Gastrocnemius medialis (tissue), 4 donors: ENCODE results near the gene CCR3. TPM values are rescaled to one million over a fixed set of nuclear protein-coding genes. Genes with fewer than 3 reads are reported as not detected.

Experiments used
- ATAC-seq, 2 donors: fragments of 150-250 bp; one replicate each; pipeline ENCODE4 v1.9.1; 2016
- DNase-seq, 2 donors: peaks; one replicate each; pipeline ENCODE4 v3.0.0-alpha.2; 2019
- H3K27ac ChIP-seq, 4 donors: fragments of 200-600 bp; sonication (generic); 1 replicate in 1 of 4; 2 replicates in 3 of 4; pipeline ENCODE4 v1.5.1; 2016 to 2018; ENCODE audit warnings: mild to moderate bottlenecking in 2 of 4, moderate library complexity in 1 of 4
- H3K27me3 ChIP-seq, 3 donors: fragments of 200-600 bp; sonication (generic) in 2 of 3; 1 replicate in 1 of 3; 2 replicates in 2 of 3; pipeline versions ENCODE4 v1.5.1 to v1.6.0; 2016 to 2019; ENCODE audit warnings: mild to moderate bottlenecking in 1 of 3, moderate library complexity in 1 of 3
- H3K36me3 ChIP-seq, 2 donors: fragments of 200-600 bp; sonication (generic) in 1 of 2; one replicate each; pipeline ENCODE4 v1.5.1; 2017 to 2018
- H3K4me1 ChIP-seq, 2 donors: fragments of 200-600 bp; sonication (generic) in 1 of 2; one replicate each; pipeline ENCODE4 v1.5.1; 2016 to 2017; ENCODE audit warnings: mild to moderate bottlenecking in 2 of 2
- H3K4me3 ChIP-seq, 4 donors: fragments of 200-600 bp; sonication (generic) in 3 of 4; 1 replicate in 1 of 4; 2 replicates in 3 of 4; pipeline ENCODE4 v1.5.1; 2016 to 2019; ENCODE audit warnings: mild to moderate bottlenecking in 2 of 4
- H3K9me3 ChIP-seq, 3 donors: fragments of 200-600 bp; sonication (generic) in 2 of 3; 1 replicate in 1 of 3; 2 replicates in 2 of 3; pipeline ENCODE4 v1.5.1; 2016 to 2019
- CTCF ChIP-seq, 5 experiments: fragments of 450-650 bp in 3 of 5; fragments of 200-600 bp in 2 of 5; sonication (generic) in 2 of 5; IDR thresholded peaks in 4 of 5; conservative IDR thresholded peaks in 1 of 5; 1 replicate in 4 of 5; 2 replicates in 1 of 5; pipeline ENCODE4 v1.5.1; 2016 to 2019; ENCODE audit warnings: antibody characterized with exemption in 5 of 5, mild to moderate bottlenecking in 3 of 5, moderate library complexity in 3 of 5
- POLR2A ChIP-seq, 2 donors: fragments of 450-650 bp; IDR thresholded peaks; one replicate each; pipeline ENCODE4 v1.6.1; 2017; ENCODE audit warnings: antibody characterized with exemption in 2 of 2, mild to moderate bottlenecking in 2 of 2, moderate library complexity in 2 of 2
- in situ Hi-C, 4 donors: fragments of 200-750 bp; cut with MboI; loops; one replicate each; pipeline versions ENCODE4 v1.15.0 to v1.8.0; 2017; ENCODE audit warnings: low sequenced_read_pairs in 4 of 4
- intact Hi-C: fragments of 100-400 bp; cut with DNase I; formaldehyde crosslinking; loops from one replicate; pipeline ENCODE4 v1.15.1; 2023; ENCODE audit warnings: low total_unique reads
- total RNA-seq, 4 donors: library from RNA; depleted of rRNA; stranded (reverse); fragments of >200 nt; gene quantifications; one replicate each; pipeline versions ENCODE4 v1.1.0 to v1.2.3, GENCODE V29; 2016

CCR3 gene
- total RNA-seq, 4 donors from 2014 or later: not detected

- Histone ChIP-seq H3K4me1 (no peaks in the 10 kb centered on the region), H3K27ac (no peak overlapping the region), H3K4me3 (no peak overlapping the region), H3K27me3 (no peaks in the 10 kb centered on the region), H3K9me3 (no peaks in the 10 kb centered on the region), H3K36me3 (no peaks in the 10 kb centered on the region)
- no peak for ATAC-seq
- in situ Hi-C loops (loop anchor here in 1 of 4 donors (10.0 kb wide), 1 partner anchor 104 kb away; the partner anchor contains the start of gene CCR5), intact Hi-C loops (no loop called here)
- TF ChIP-seq CTCF (IDR thresholded peaks at IDR 0.05 in 4 of 5, conservative IDR thresholded peaks at IDR 0.05 in 1 of 5) (no peak), POLR2A (IDR thresholded peaks at IDR 0.05) (no peak)
- no peak for DNase-seq
These were observed 29.0 kb downstream of the CCR3 start for GRCh38 chr3:46271209-46271745.

- TF ChIP-seq CTCF (IDR thresholded peaks at IDR 0.05 in 4 of 5, conservative IDR thresholded peaks at IDR 0.05 in 1 of 5) (no peak), POLR2A (IDR thresholded peaks at IDR 0.05) (no peak)
- Histone ChIP-seq H3K27me3 (no peaks in the 10 kb centered on the region), H3K4me3 (no peak overlapping the region), H3K36me3 (no peaks in the 10 kb centered on the region), H3K4me1 (no peaks in the 10 kb centered on the region), H3K27ac (no peak overlapping the region), H3K9me3 (no peaks in the 10 kb centered on the region)
- no peak for DNase-seq
- no peak for ATAC-seq
- intact Hi-C loops (no loop called here), in situ Hi-C loops (loop anchor here in 1 of 4 donors (10.0 kb wide), 1 partner anchor 103 kb away; the partner anchor contains the start of gene CCR5)
These were observed 29.8 kb downstream of the CCR3 start for GRCh38 chr3:46272028-46272451.

GRCh38 chr3:46276497-46277099, 34.3 kb downstream of the CCR3 start:
- Histone ChIP-seq H3K36me3 (no peaks in the 10 kb centered on the region), H3K27ac (no peak overlapping the region), H3K4me1 (no peaks in the 10 kb centered on the region), H3K27me3 (no peaks in the 10 kb centered on the region), H3K9me3 (no peaks in the 10 kb centered on the region), H3K4me3 (no peak overlapping the region)
- TF ChIP-seq POLR2A (IDR thresholded peaks at IDR 0.05) (no peak), CTCF (IDR thresholded peaks at IDR 0.05 in 4 of 5, conservative IDR thresholded peaks at IDR 0.05 in 1 of 5) (peak in 2 of 5 experiments; percentile 26 to 36)
- DNase-seq (peak in 1 of 2 donors; percentile 22), ATAC-seq (no peak)
- in situ Hi-C loops: loop anchor here in 1 of 4 donors (10.0 kb wide), 1 partner anchor 98 kb away; the partner anchor contains the start of gene CCR5
- intact Hi-C loops: loop anchor here (5.0 kb wide), 1 partner anchor 166 kb away; no protein-coding TSS in a partner anchor

GRCh38 chr3:46277476-46277875, 35.2 kb downstream of the CCR3 start:
- no peak for TF ChIP-seq CTCF (IDR thresholded peaks at IDR 0.05 in 4 of 5, conservative IDR thresholded peaks at IDR 0.05 in 1 of 5)
- no peak for TF ChIP-seq POLR2A (IDR thresholded peaks at IDR 0.05)
- Histone ChIP-seq H3K27ac (no peak overlapping the region), H3K9me3 (no peaks in the 10 kb centered on the region), H3K4me3 (no peak overlapping the region), H3K27me3 (no peaks in the 10 kb centered on the region), H3K4me1 (no peaks in the 10 kb centered on the region), H3K36me3 (no peaks in the 10 kb centered on the region)
- ATAC-seq (no peak), DNase-seq (no peak)
- in situ Hi-C loops: loop anchor here in 1 of 4 donors (10.0 kb wide), 1 partner anchor 97 kb away; the partner anchor contains the start of gene CCR5
- intact Hi-C loops: loop anchor here (5.0 kb wide), 1 partner anchor 165 kb away; no protein-coding TSS in a partner anchor
